OCI-LY7 (cell line): ENCODE results near the gene RBM20. TPM values are rescaled to one million over a fixed set of nuclear protein-coding genes. Genes with fewer than 3 reads are reported as not detected.

ENCODE experiments used
- BruUV-seq: library from RNA; stranded (reverse); fragments of 400-500 nt; replicated peaks from 2 replicates; lab custom pipeline; 2021; lab: Mats Ljungman, UMichigan
- CTCF ChIA-PET: fragments of 300-600 bp; sonication (Branson Sonifier 250); formaldehyde crosslinking; loops from one replicate; lab custom pipeline; 2022; ENCODE audit warnings: antibody characterized with exemption; ENCODE audit not compliant: unreplicated experiment; lab: Charles Lee
- POLR2A ChIA-PET: fragments of 300-600 bp; sonication (Branson Sonifier 250); formaldehyde crosslinking; loops from one replicate; lab custom pipeline; 2022; ENCODE audit warnings: antibody characterized with exemption; lab: Charles Lee
- DNase-seq: peaks from one replicate; pipeline ENCODE4 v3.0.0-alpha.2; 2015; ENCODE audit warnings: low spot score
- H2AFZ ChIP-seq: fragments of 200-600 bp; sonication (generic), shearing (Covaris generic); 2 replicates; pipeline ENCODE4 v1.6.1; 2014; ENCODE audit warnings: mild to moderate bottlenecking, antibody characterized with exemption, low read length, moderate library complexity
- H3K27ac ChIP-seq: fragments of 200-600 bp; sonication (generic); 2 replicates; pipeline ENCODE4 v1.5.1; 2014; ENCODE audit warnings: mixed run types, low read depth, mild to moderate bottlenecking, moderate library complexity, low read length, inconsistent platforms; ENCODE audit not compliant: poor library complexity, severe bottlenecking
- H3K36me3 ChIP-seq: fragments of 200-600 bp; sonication (generic); 2 replicates; pipeline ENCODE4 v1.6.1; 2014; ENCODE audit warnings: mild to moderate bottlenecking, antibody characterized with exemption, low read length, moderate library complexity, mixed read lengths; ENCODE audit not compliant: insufficient read depth
- H3K4me1 ChIP-seq: fragments of 200-600 bp; sonication (generic); 2 replicates; pipeline ENCODE4 v1.5.1; 2014; ENCODE audit warnings: mild to moderate bottlenecking, low read length; ENCODE audit not compliant: insufficient read depth, poor library complexity, severe bottlenecking
- H3K4me2 ChIP-seq: fragments of 200-600 bp; sonication (generic); 2 replicates; pipeline ENCODE4 v1.6.1; 2014; ENCODE audit warnings: mild to moderate bottlenecking, low read length
- H3K4me3 ChIP-seq: fragments of 200-600 bp; sonication (generic); 2 replicates; pipeline ENCODE4 v1.5.1; 2014; ENCODE audit warnings: mild to moderate bottlenecking, low read depth, low read length; ENCODE audit not compliant: poor library complexity, severe bottlenecking
- H3K79me2 ChIP-seq: fragments of 200-600 bp; sonication (generic); 2 replicates; pipeline ENCODE4 v1.6.1; 2016; ENCODE audit warnings: low read depth, mild to moderate bottlenecking, low read length, moderate library complexity, mixed read lengths; ENCODE audit not compliant: insufficient read depth
- H3K9me2 ChIP-seq: fragments of 200-600 bp; sonication (generic); 2 replicates; pipeline ENCODE4 v1.6.1; 2016; ENCODE audit warnings: mild to moderate bottlenecking, low read length, mixed read lengths; ENCODE audit not compliant: insufficient read depth
- H3K9me3 ChIP-seq: fragments of 200-600 bp; sonication (generic); 2 replicates; pipeline ENCODE4 v1.6.1; 2014; ENCODE audit warnings: mild to moderate bottlenecking, mixed run types, low read length, mixed read lengths
- H4K20me1 ChIP-seq: fragments of 200-600 bp; sonication (generic); 2 replicates; pipeline ENCODE4 v1.6.1; 2014; ENCODE audit warnings: mild to moderate bottlenecking, antibody characterized with exemption, low read length, moderate library complexity, mixed read lengths; ENCODE audit not compliant: insufficient read depth
- CTCF ChIP-seq: fragments of 200-600 bp; sonication (generic); conservative IDR thresholded peaks from 2 replicates; pipeline ENCODE4 v1.5.1; 2014; ENCODE audit warnings: mild to moderate bottlenecking, antibody characterized with exemption, low read length, moderate library complexity, mixed read lengths
- EZH2phosphoT487 ChIP-seq: fragments of 200-600 bp; sonication (generic); IDR thresholded peaks from 2 replicates; pipeline ENCODE4 v1.6.1; 2018; ENCODE audit warnings: low read depth, borderline replicate concordance, mild to moderate bottlenecking, mixed run types, antibody characterized with exemption, low read length, moderate library complexity, mixed read lengths
- intact Hi-C: fragments of 100-400 bp; cut with micrococcal nuclease; formaldehyde crosslinking; loops from one replicate; pipeline ENCODE4 v1.10.0; 2022; ENCODE audit not compliant: unreplicated experiment
- total RNA-seq, 2 experiments: library from RNA; depleted of rRNA in 1 of 2; stranded (reverse); fragments of >200 nt in 1 of 2; shearing (Covaris generic) in 1 of 2; gene quantifications; 2 replicates each; pipeline ENCODE4 v1.2.3, GENCODE V29; 2014 to 2022

RBM20 gene
- total RNA-seq, 2 experiments from 2014 or later = 0.35 to 1.0 TPM

- no TSS peak for BruUV-seq
- no peak overlapping the region for H3K4me2 ChIP-seq
- DNase-seq = no peak
- no peaks in the 10 kb centered on the region for H3K9me3 ChIP-seq
- no peaks in the 10 kb centered on the region for H3K9me2 ChIP-seq
- ChIA-PET POLR2A (interaction anchor here (0.6 to 1.3 kb wide), 3 partner anchors 11 to 1661 kb away, joined by 3 to 8 read pairs (median 4); no protein-coding TSS in a partner anchor), CTCF (no interaction called here)
- intact Hi-C loops = no loop called here
- peaks cover 7% of the 10 kb centered on the region for H3K4me1 ChIP-seq
- no peak overlapping the region for H3K27ac ChIP-seq
- H3K79me2 ChIP-seq = no peaks in the 10 kb centered on the region
- TF ChIP-seq EZH2phosphoT487 = no peak
- no peak for TF ChIP-seq CTCF
- H4K20me1 ChIP-seq = no peaks in the 10 kb centered on the region
- H3K4me3 ChIP-seq = no peak overlapping the region
- no peak overlapping the region for H2AFZ ChIP-seq
- no peaks in the 10 kb centered on the region for H3K36me3 ChIP-seq
Observed at GRCh38 chr10:110810625-110811024, 166.5 kb downstream of the RBM20 start.

- H3K4me3 ChIP-seq = no peak overlapping the region
- ChIA-PET POLR2A (interaction anchor here (0.6 kb wide), 1 partner anchor 22 kb away, joined by 3 read pairs; no protein-coding TSS in a partner anchor), CTCF (no interaction called here)
- H3K4me2 ChIP-seq = no peak overlapping the region
- no TSS peak for BruUV-seq
- no peak overlapping the region for H3K27ac ChIP-seq
- peaks cover 1% of the 10 kb centered on the region for H3K4me1 ChIP-seq
- H3K36me3 ChIP-seq = no peaks in the 10 kb centered on the region
- no peak overlapping the region for H2AFZ ChIP-seq
- no peaks in the 10 kb centered on the region for H4K20me1 ChIP-seq
- no peak for DNase-seq
- intact Hi-C loops = no loop called here
- TF ChIP-seq EZH2phosphoT487 (no peak), CTCF (no peak)
- no peaks in the 10 kb centered on the region for H3K9me3 ChIP-seq
- H3K79me2 ChIP-seq = no peaks in the 10 kb centered on the region
- no peaks in the 10 kb centered on the region for H3K9me2 ChIP-seq
Observed at GRCh38 chr10:110811791-110812581, 167.8 kb downstream of the RBM20 start.

- Histone ChIP-seq H3K9me2 (no peaks in the 10 kb centered on the region), H3K27ac (no peak overlapping the region), H3K79me2 (no peaks in the 10 kb centered on the region), H3K4me3 (no peak overlapping the region), H3K36me3 (no peaks in the 10 kb centered on the region), H3K9me3 (no peaks in the 10 kb centered on the region), H3K4me1 (no peaks in the 10 kb centered on the region), H2AFZ (no peak overlapping the region), H4K20me1 (no peaks in the 10 kb centered on the region), H3K4me2 (no peak overlapping the region)
- TF ChIP-seq CTCF (no peak), EZH2phosphoT487 (no peak)
- intact Hi-C loops = no loop called here
- no TSS peak for BruUV-seq
- CTCF ChIA-PET = no interaction called here
- POLR2A ChIA-PET = no interaction called here
- no peak for DNase-seq
Observed at GRCh38 chr10:110812583-110812982, 168.4 kb downstream of the RBM20 start.
